ENCODE data around the gene SLC9A8. TPM values are rescaled to one million over a fixed set of nuclear protein-coding genes. Genes with fewer than 3 reads are reported as not detected.
A peak's percentile ranks its signal among the peaks of the same experiment; 100 is the strongest.

The SLC9A8 gene
- total RNA-seq, 1 experiment from 2014 or later, result 10.2 TPM

- no peak overlapping the region for H3K4me3 ChIP-seq
- H3K27ac ChIP-seq, result no peak overlapping the region
- H3K27me3 ChIP-seq, result no peaks in the 10 kb centered on the region
- peaks cover 33% of the 10 kb centered on the region for H3K36me3 ChIP-seq
- peaks cover 14% of the 10 kb centered on the region for H3K4me1 ChIP-seq
- no peak for DNase-seq
- 0 out of 2 replicates have a peak, but pooled peaks cover 4% of the 10 kb centered on the region for H3K9me3 ChIP-seq (replicated peaks)
Measured at GRCh38 chr20:49819702-49820101, 7.1 kb downstream of the SLC9A8 start.

GRCh38 chr20:49821381-49821780 is 8.8 kb downstream of the SLC9A8 start:
- H3K4me3 ChIP-seq, result no peak overlapping the region
- peaks cover 14% of the 10 kb centered on the region for H3K4me1 ChIP-seq
- H3K9me3 ChIP-seq (replicated peaks), result 0 out of 2 replicates have a peak, but pooled peaks cover 4% of the 10 kb centered on the region
- peaks cover 33% of the 10 kb centered on the region for H3K36me3 ChIP-seq
- DNase-seq, result no peak
- H3K27ac ChIP-seq, result no peak overlapping the region
- no peaks in the 10 kb centered on the region for H3K27me3 ChIP-seq

GRCh38 chr20:49821870-49822331 is 9.3 kb downstream of the SLC9A8 start:
- Histone ChIP-seq H3K4me3 (no peak overlapping the region), H3K9me3 (replicated peaks) (0 out of 2 replicates have a peak, but pooled peaks cover 4% of the 10 kb centered on the region), H3K27me3 (no peaks in the 10 kb centered on the region), H3K36me3 (peaks cover 33% of the 10 kb centered on the region), H3K4me1 (peaks cover 14% of the 10 kb centered on the region), H3K27ac (no peak overlapping the region)
- DNase-seq, result peak; percentile 52 to 72

- no peak for DNase-seq
- Histone ChIP-seq H3K27me3 (no peaks in the 10 kb centered on the region), H3K4me3 (no peak overlapping the region), H3K4me1 (peaks cover 14% of the 10 kb centered on the region), H3K9me3 (replicated peaks) (0 out of 2 replicates have a peak, but pooled peaks cover 4% of the 10 kb centered on the region), H3K27ac (no peak overlapping the region), H3K36me3 (peaks cover 37% of the 10 kb centered on the region)
Measured at GRCh38 chr20:49823152-49823847, 10.7 kb downstream of the SLC9A8 start.

GRCh38 chr20:49824206-49824605 is 11.6 kb downstream of the SLC9A8 start:
- Histone ChIP-seq H3K27me3 (no peaks in the 10 kb centered on the region), H3K9me3 (replicated peaks) (0 out of 2 replicates have a peak, but pooled peaks cover 4% of the 10 kb centered on the region), H3K36me3 (peaks cover 32% of the 10 kb centered on the region), H3K27ac (no peak overlapping the region), H3K4me1 (peaks cover 14% of the 10 kb centered on the region), H3K4me3 (no peak overlapping the region)
- DNase-seq, result no peak

GRCh38 chr20:49825521-49826033 is 12.9 kb downstream of the SLC9A8 start:
- no peak overlapping the region for H3K4me3 ChIP-seq
- H3K4me1 ChIP-seq, result peaks cover 14% of the 10 kb centered on the region
- no peaks in the 10 kb centered on the region for H3K27me3 ChIP-seq
- H3K36me3 ChIP-seq, result peaks cover 25% of the 10 kb centered on the region
- H3K27ac ChIP-seq, result no peak overlapping the region
- DNase-seq, result no peak
- H3K9me3 ChIP-seq (replicated peaks), result no peaks in the 10 kb centered on the region

GRCh38 chr20:49831022-49831769 is 18.6 kb downstream of the SLC9A8 start:
- no peaks in the 10 kb centered on the region for H3K27me3 ChIP-seq
- no peaks in the 10 kb centered on the region for H3K9me3 ChIP-seq (replicated peaks)
- no peak overlapping the region for H3K27ac ChIP-seq
- H3K4me1 ChIP-seq, result no peaks in the 10 kb centered on the region; the same call in 1 of the 2 replicates
- no peak overlapping the region for H3K4me3 ChIP-seq
- H3K36me3 ChIP-seq, result peaks cover 10% of the 10 kb centered on the region
- DNase-seq, result no peak

GRCh38 chr20:49831770-49832631 is 19.4 kb downstream of the SLC9A8 start:
- Histone ChIP-seq H3K4me1 (no peaks in the 10 kb centered on the region; the same call in 1 of the 2 replicates), H3K4me3 (no peak overlapping the region), H3K9me3 (replicated peaks) (no peaks in the 10 kb centered on the region), H3K36me3 (peaks cover 10% of the 10 kb centered on the region), H3K27me3 (no peaks in the 10 kb centered on the region), H3K27ac (no peak overlapping the region)
- no peak for DNase-seq

- no peak overlapping the region for H3K4me3 ChIP-seq
- no peak for DNase-seq
- no peaks in the 10 kb centered on the region for H3K9me3 ChIP-seq (replicated peaks)
- no peak overlapping the region for H3K27ac ChIP-seq
- H3K4me1 ChIP-seq, result no peaks in the 10 kb centered on the region; the same call in 1 of the 2 replicates
- peaks cover 8% of the 10 kb centered on the region for H3K36me3 ChIP-seq
- no peaks in the 10 kb centered on the region for H3K27me3 ChIP-seq
Measured at GRCh38 chr20:49832632-49833327, 20.2 kb downstream of the SLC9A8 start.

GRCh38 chr20:49833483-49833882 is 20.9 kb downstream of the SLC9A8 start:
- Histone ChIP-seq H3K9me3 (replicated peaks) (no peaks in the 10 kb centered on the region), H3K4me1 (no peaks in the 10 kb centered on the region; the same call in 1 of the 2 replicates), H3K36me3 (peaks cover 7% of the 10 kb centered on the region), H3K27ac (no peak overlapping the region), H3K4me3 (no peak overlapping the region), H3K27me3 (no peaks in the 10 kb centered on the region)
- no peak for DNase-seq

GRCh38 chr20:49835031-49835430 is 22.4 kb downstream of the SLC9A8 start:
- Histone ChIP-seq H3K36me3 (peaks cover 4% of the 10 kb centered on the region), H3K27ac (no peak overlapping the region)

GRCh38 chr20:49838546-49838945 is 25.9 kb downstream of the SLC9A8 start:
- Histone ChIP-seq H3K4me3 (no peak overlapping the region), H3K4me1 (peaks cover 4% of the 10 kb centered on the region; the same call in 1 of the 2 replicates), H3K36me3 (peaks cover 12% of the 10 kb centered on the region), H3K27me3 (no peaks in the 10 kb centered on the region), H3K9me3 (replicated peaks) (no peaks in the 10 kb centered on the region), H3K27ac (no peak overlapping the region)
- DNase-seq, result no peak

More at GRCh38 chr20:49835031-49835430, 22.4 kb downstream of the SLC9A8 start:
- no peak overlapping the region for H3K4me3 ChIP-seq
- H3K4me1 ChIP-seq, result no peaks in the 10 kb centered on the region; the same call in 1 of the 2 replicates
- H3K9me3 ChIP-seq (replicated peaks), result no peaks in the 10 kb centered on the region
- no peaks in the 10 kb centered on the region for H3K27me3 ChIP-seq
- no peak for DNase-seq

- Histone ChIP-seq H3K4me3 (no peak overlapping the region), H3K27ac (no peak overlapping the region), H3K9me3 (replicated peaks) (no peaks in the 10 kb centered on the region), H3K27me3 (no peaks in the 10 kb centered on the region), H3K36me3 (peaks cover 12% of the 10 kb centered on the region), H3K4me1 (peaks cover 4% of the 10 kb centered on the region; the same call in 1 of the 2 replicates)
- DNase-seq, result no peak
Measured at GRCh38 chr20:49843139-49843538, 30.5 kb downstream of the SLC9A8 start.
